Measurements from ENCODE around the gene LRMDA.

DNA sequence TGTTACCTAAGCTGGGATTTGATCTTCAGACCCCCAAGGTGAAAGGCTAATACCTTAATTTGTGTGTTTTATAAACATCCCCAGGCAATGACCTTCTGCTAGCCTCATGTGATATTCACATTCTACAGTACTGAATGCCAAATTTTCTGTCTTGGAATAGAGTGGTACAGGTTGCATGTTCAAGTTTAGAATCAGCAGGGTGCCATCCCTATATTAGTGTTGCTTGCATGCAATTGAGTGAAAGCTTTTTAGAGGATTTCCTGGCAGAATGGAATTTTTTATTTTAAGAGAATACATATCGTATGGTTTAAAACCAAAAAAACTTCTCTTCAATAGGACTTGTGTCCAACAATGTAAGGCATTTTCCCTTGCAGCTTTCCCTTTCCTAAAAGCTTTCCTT is 107.3 kb downstream of the LRMDA start:
- TF ChIP-seq, protein P1, sequence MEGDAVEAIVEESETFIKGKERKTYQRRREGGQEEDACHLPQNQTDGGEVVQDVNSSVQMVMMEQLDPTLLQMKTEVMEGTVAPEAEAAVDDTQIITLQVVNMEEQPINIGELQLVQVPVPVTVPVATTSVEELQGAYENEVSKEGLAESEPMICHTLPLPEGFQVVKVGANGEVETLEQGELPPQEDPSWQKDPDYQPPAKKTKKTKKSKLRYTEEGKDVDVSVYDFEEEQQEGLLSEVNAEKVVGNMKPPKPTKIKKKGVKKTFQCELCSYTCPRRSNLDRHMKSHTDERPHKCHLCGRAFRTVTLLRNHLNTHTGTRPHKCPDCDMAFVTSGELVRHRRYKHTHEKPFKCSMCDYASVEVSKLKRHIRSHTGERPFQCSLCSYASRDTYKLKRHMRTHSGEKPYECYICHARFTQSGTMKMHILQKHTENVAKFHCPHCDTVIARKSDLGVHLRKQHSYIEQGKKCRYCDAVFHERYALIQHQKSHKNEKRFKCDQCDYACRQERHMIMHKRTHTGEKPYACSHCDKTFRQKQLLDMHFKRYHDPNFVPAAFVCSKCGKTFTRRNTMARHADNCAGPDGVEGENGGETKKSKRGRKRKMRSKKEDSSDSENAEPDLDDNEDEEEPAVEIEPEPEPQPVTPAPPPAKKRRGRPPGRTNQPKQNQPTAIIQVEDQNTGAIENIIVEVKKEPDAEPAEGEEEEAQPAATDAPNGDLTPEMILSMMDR (IDR thresholded peaks at IDR 0.05; ENCODE audit: insufficient read depth, low read length, poor library complexity, severe bottlenecking) = no peak
- no peak for TF ChIP-seq EZH2phosphoT487 (conservative IDR thresholded peaks at IDR 0.05; ENCODE audit: low read length)

Measured in SU-DHL-6 (cell line).